Measurements from ENCODE around the gene IQSEC3.

- no peak for TF ChIP-seq CTCF (conservative IDR thresholded peaks at IDR 0.05; ENCODE audit: low read length)
- no peak for TF ChIP-seq EZH2phosphoT487 (IDR thresholded peaks at IDR 0.05; ENCODE audit: borderline replicate concordance)
These were observed 144.5 kb downstream of the IQSEC3 start for GRCh38 chr12:211142-211465.

Measured in Loucy (cell line).